ENCODE results near the gene SKOR2.

DNA sequence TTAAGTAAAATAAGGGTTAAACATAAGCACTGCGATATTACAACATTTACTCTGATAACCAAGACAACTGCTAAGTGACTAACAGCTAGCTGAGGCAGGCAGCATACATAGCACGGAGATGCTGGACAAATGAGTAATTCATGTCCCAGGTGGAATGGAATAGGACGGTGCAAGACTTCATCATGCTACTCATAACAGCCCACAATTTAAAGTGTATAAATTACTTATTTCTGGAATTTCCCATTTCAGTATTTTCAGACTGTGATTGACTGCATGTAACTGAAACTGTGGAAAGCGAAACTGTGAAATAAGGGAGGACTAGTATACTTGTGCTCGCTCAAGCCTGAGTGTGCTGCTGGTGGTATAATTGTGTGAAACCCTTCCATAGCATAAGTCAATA is 88.2 kb downstream of the SKOR2 start:
- TF ChIP-seq POLR2A (IDR thresholded peaks at IDR 0.05; ENCODE audit: low read length), result no peak
- TF ChIP-seq GATA1 (IDR thresholded peaks at IDR 0.05; ENCODE audit: low read depth, low read length), result no peak

Measured in erythroblast (primary cell).